Neural cell (in vitro differentiated cells): ENCODE data around the gene CCDC30. TPM values are rescaled to one million over a fixed set of nuclear protein-coding genes. Genes with fewer than 3 reads are reported as not detected.
"Not testable (repeated sequence)": the region's sequence is repeated elsewhere in the genome, so short reads cannot be mapped to it uniquely, and the experiment has no call there.

ENCODE experiments used
- H2AFZ ChIP-seq: fragments of 200-600, 300-800 bp; sonication (generic), shearing (Covaris generic); 2 replicates; pipeline ENCODE4 v1.6.0; 2014; ENCODE audit warnings: low read depth, mild to moderate bottlenecking, antibody characterized with exemption, low read length, moderate library complexity
- H3F3A ChIP-seq: fragments of 200-600 bp; shearing (Covaris generic); 2 replicates; pipeline ENCODE4 v1.6.1; 2016; ENCODE audit warnings: mild to moderate bottlenecking, moderate library complexity, mixed read lengths, antibody characterized with exemption, low read length; ENCODE audit not compliant: insufficient read depth, poor library complexity, severe bottlenecking
- H3K27ac ChIP-seq: fragments of 200-600, 300-800 bp; sonication (generic), shearing (Covaris generic); 2 replicates; pipeline ENCODE4 v1.5.1; 2014; ENCODE audit warnings: mild to moderate bottlenecking, low read length, moderate library complexity
- H3K27me3 ChIP-seq: fragments of 300-800, 200-600 bp; sonication (generic), shearing (Covaris generic); 2 replicates; pipeline ENCODE4 v1.6.0; 2014; ENCODE audit warnings: mild to moderate bottlenecking, low read depth, low read length, moderate library complexity; ENCODE audit not compliant: insufficient read depth
- H3K36me3 ChIP-seq: fragments of 300-800, 200-600 bp; sonication (generic), shearing (Covaris generic); 2 replicates; pipeline ENCODE4 v1.5.1; 2014; ENCODE audit warnings: mild to moderate bottlenecking, antibody characterized with exemption, low read length, moderate library complexity; ENCODE audit not compliant: insufficient read depth
- H3K4me2 ChIP-seq: fragments of 300-800, 200-600 bp; sonication (generic), shearing (Covaris generic); 2 replicates; pipeline ENCODE4 v1.6.0; 2014; ENCODE audit warnings: mild to moderate bottlenecking, low read length
- H3K4me3 ChIP-seq: fragments of 300-800, 200-600 bp; sonication (generic), shearing (Covaris generic); 2 replicates; pipeline ENCODE4 v1.5.1; 2014; ENCODE audit warnings: mild to moderate bottlenecking, low read length, moderate library complexity
- H3K79me2 ChIP-seq: fragments of 200-600 bp; shearing (Covaris generic); replicated peaks from 2 replicates; pipeline ENCODE4 v1.6.0; 2014; ENCODE audit warnings: mild to moderate bottlenecking, low read length, moderate library complexity; ENCODE audit not compliant: insufficient read depth
- H3K9ac ChIP-seq: fragments of 300-800, 200-600 bp; sonication (generic), shearing (Covaris generic); 2 replicates; pipeline ENCODE4 v1.6.1; 2016; ENCODE audit warnings: mild to moderate bottlenecking, low read length, mixed read lengths
- H3K9me2 ChIP-seq: fragments of 200-600 bp; shearing (Covaris generic); 2 replicates; pipeline ENCODE4 v1.6.1; 2016; ENCODE audit warnings: mild to moderate bottlenecking, low read length, mixed read lengths; ENCODE audit not compliant: insufficient read depth
- H3K9me3 ChIP-seq: fragments of 200-600, 300-800 bp; sonication (generic), shearing (Covaris generic); 2 replicates; pipeline ENCODE4 v1.6.1; 2016; ENCODE audit warnings: mild to moderate bottlenecking, mixed run types, low read length, moderate library complexity, mixed read lengths
- H4K20me1 ChIP-seq: fragments of 200-600 bp; shearing (Covaris generic); 2 replicates; pipeline ENCODE4 v1.6.1; 2016; ENCODE audit warnings: mild to moderate bottlenecking, mixed run types; ENCODE audit not compliant: insufficient read depth
- CTCF ChIP-seq: fragments of 450-650 bp; IDR thresholded peaks from 2 replicates; pipeline ENCODE4 v1.5.1; 2014; ENCODE audit warnings: antibody characterized with exemption, mild to moderate bottlenecking, moderate library complexity; ENCODE audit not compliant: poor library complexity, severe bottlenecking
- EP300 ChIP-seq: fragments of 450-650 bp; conservative IDR thresholded peaks from 2 replicates; pipeline ENCODE4 v1.6.1; 2014; ENCODE audit warnings: antibody characterized with exemption, mild to moderate bottlenecking, moderate library complexity; ENCODE audit not compliant: poor library complexity, severe bottlenecking
- EZH2 ChIP-seq: fragments of 200-600, 300-800 bp; shearing (Covaris generic), sonication (generic); IDR thresholded peaks from 2 replicates; pipeline ENCODE4 v1.6.1; 2014; ENCODE audit warnings: antibody characterized with exemption, low read length, borderline replicate concordance, mild to moderate bottlenecking; ENCODE audit not compliant: insufficient read depth, poor library complexity, severe bottlenecking
- MXI1 ChIP-seq: fragments of 450-650 bp; conservative IDR thresholded peaks from 2 replicates; pipeline ENCODE4 v1.6.1; 2014; ENCODE audit warnings: antibody characterized with exemption, mild to moderate bottlenecking; ENCODE audit not compliant: poor library complexity, severe bottlenecking
- POLR2AphosphoS5 ChIP-seq: IDR thresholded peaks from 2 replicates; pipeline ENCODE4 v1.6.1; 2012
- RAD21 ChIP-seq: fragments of 450-650 bp; conservative IDR thresholded peaks from 2 replicates; pipeline ENCODE4 v1.6.1; 2014; ENCODE audit warnings: antibody characterized with exemption, mild to moderate bottlenecking, moderate library complexity
- REST ChIP-seq: IDR thresholded peaks from 2 replicates; pipeline ENCODE4 v1.6.1; 2012; ENCODE audit warnings: borderline replicate concordance
- SMC3 ChIP-seq: fragments of 450-650 bp; conservative IDR thresholded peaks from 2 replicates; pipeline ENCODE4 v1.6.1; 2014; ENCODE audit warnings: antibody characterized with exemption, mild to moderate bottlenecking, moderate library complexity; ENCODE audit not compliant: poor library complexity
- TAF1 ChIP-seq: IDR thresholded peaks from 2 replicates; pipeline ENCODE4 v1.6.1; 2012; ENCODE audit warnings: low read depth
- polyA plus RNA-seq: library from polyadenylated mRNA; depleted of rRNA; stranded (reverse); fragments of >200 nt; gene quantifications from 2 replicates; pipeline ENCODE4 v1.2.3, GENCODE V29; 2014

Gene CCDC30
- polyA plus RNA-seq, 1 donor from 2014 or later: 13.2 TPM

DNA sequence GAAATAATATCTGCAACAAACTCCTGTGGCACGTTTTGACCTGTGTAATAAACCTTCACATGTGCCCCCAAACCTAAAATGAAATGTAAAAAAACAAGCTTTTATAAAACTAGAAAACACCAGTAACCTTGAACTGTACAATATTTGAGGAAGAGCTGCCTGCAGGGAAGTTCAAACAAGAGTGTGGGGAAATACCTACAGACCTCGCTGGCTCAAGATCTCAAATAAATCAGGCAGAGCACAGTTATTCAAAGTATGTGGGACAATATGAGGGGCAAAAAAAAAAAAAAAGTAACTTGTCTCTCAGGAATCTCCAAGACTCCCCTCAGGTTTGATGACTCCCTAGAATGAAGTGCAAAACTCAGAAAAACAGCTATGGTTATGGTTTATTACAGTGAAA is 157.2 kb downstream of the CCDC30 start:
- H3K27ac ChIP-seq: no peak overlapping the region
- no peak overlapping the region for H3K9ac ChIP-seq
- no peak overlapping the region for H3K4me2 ChIP-seq
- no peak overlapping the region for H3K4me3 ChIP-seq
- no peaks in the 10 kb centered on the region for H4K20me1 ChIP-seq
- no peaks in the 10 kb centered on the region for H3F3A ChIP-seq
- no peak overlapping the region for H2AFZ ChIP-seq
- no peaks in the 10 kb centered on the region for H3K9me2 ChIP-seq
- TF ChIP-seq RAD21 (no peak), POLR2AphosphoS5 (no peak), TAF1 (no peak), CTCF (no peak), REST (no peak), EP300 (no peak), SMC3 (no peak), MXI1 (no peak), EZH2 (no peak)
- no peaks in the 10 kb centered on the region for H3K27me3 ChIP-seq
- no peaks in the 10 kb centered on the region for H3K9me3 ChIP-seq
- no peaks in the 10 kb centered on the region for H3K36me3 ChIP-seq
- no peaks in the 10 kb centered on the region for H3K79me2 ChIP-seq

- H3K4me3 ChIP-seq, H3K27ac ChIP-seq, H3F3A ChIP-seq, H3K9ac ChIP-seq, H3K79me2 ChIP-seq, H4K20me1 ChIP-seq, H3K4me2 ChIP-seq, H2AFZ ChIP-seq, H3K27me3 ChIP-seq, H3K9me2 ChIP-seq, H3K36me3 ChIP-seq, H3K9me3 ChIP-seq: not testable (repeated sequence)
Measured at GRCh38 chr1:42621180-42621579, 158.1 kb downstream of the CCDC30 start.

DNA sequence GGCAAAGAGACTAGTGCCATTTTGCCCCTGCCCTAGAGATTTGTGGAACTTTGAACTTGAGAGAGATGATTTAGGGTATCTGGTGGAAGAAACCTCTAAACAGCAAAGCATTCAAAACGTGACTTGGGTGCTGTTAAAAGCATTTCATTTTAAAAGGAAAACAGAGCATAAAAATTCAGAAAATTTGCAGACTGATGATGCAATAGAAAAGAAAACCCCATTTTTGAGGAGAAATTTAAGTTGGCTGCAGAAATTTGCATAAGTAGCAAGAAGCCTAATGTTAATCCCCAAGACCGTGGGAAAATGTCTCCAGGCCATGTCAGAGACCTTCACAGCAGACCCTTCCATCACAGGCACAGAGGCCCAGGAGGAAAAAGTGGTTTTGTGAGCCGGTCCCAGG is 164.1 kb downstream of the CCDC30 start:
- H3K36me3 ChIP-seq, H3K9me3 ChIP-seq, H3F3A ChIP-seq, H3K4me2 ChIP-seq, H4K20me1 ChIP-seq, H3K9ac ChIP-seq, H3K27me3 ChIP-seq, H3K79me2 ChIP-seq, H2AFZ ChIP-seq, H3K9me2 ChIP-seq, H3K4me3 ChIP-seq, H3K27ac ChIP-seq: not testable (repeated sequence)
